ENCODE measurements around the gene WDR54.
"Not testable (repeated sequence)": the region's sequence is repeated elsewhere in the genome, so short reads cannot be mapped to it uniquely, and the experiment has no call there.

The WDR54 gene

GRCh38 chr2:74447230-74447999, 25.9 kb downstream of the WDR54 start:
- no peak overlapping the region for H3K4me2 ChIP-seq (ENCODE audit: low read length)
- peaks cover 8% of the 10 kb centered on the region for H3K27me3 ChIP-seq (ENCODE audit: control insufficient read depth, insufficient read depth, low read length)
- no peak overlapping the region for H3K4me3 ChIP-seq (ENCODE audit: low read length)
- H3K9me3 ChIP-seq (replicated peaks; ENCODE audit: low read length), result no peaks in the 10 kb centered on the region
- peaks cover 10% of the 10 kb centered on the region for H3K4me1 ChIP-seq (ENCODE audit: control insufficient read depth, insufficient read depth, low read length)
- H3K9ac ChIP-seq (ENCODE audit: low read depth, low read length), result no peak overlapping the region
- H3K36me3 ChIP-seq (ENCODE audit: insufficient read depth, low read length), result no peaks in the 10 kb centered on the region

GRCh38 chr2:74448771-74449170, 27.2 kb downstream of the WDR54 start:
- H3K4me3 ChIP-seq (ENCODE audit: low read length), result no peak overlapping the region
- no peak overlapping the region for H3K4me2 ChIP-seq (ENCODE audit: low read length)
- H3K9ac ChIP-seq (ENCODE audit: low read depth, low read length), result no peak overlapping the region
- H3K27me3 ChIP-seq (ENCODE audit: control insufficient read depth, insufficient read depth, low read length), result peaks cover 8% of the 10 kb centered on the region
- no peaks in the 10 kb centered on the region for H3K9me3 ChIP-seq (replicated peaks; ENCODE audit: low read length)
- H3K4me1 ChIP-seq (ENCODE audit: control insufficient read depth, insufficient read depth, low read length), result peaks cover 9% of the 10 kb centered on the region
- no peaks in the 10 kb centered on the region for H3K36me3 ChIP-seq (ENCODE audit: insufficient read depth, low read length)

- H3K4me2 ChIP-seq (ENCODE audit: low read length), result no peak overlapping the region
- no peaks in the 10 kb centered on the region for H3K27me3 ChIP-seq (ENCODE audit: control insufficient read depth, insufficient read depth, low read length)
- peaks cover 9% of the 10 kb centered on the region for H3K4me1 ChIP-seq (ENCODE audit: control insufficient read depth, insufficient read depth, low read length)
- H3K9ac ChIP-seq (ENCODE audit: low read depth, low read length), result no peak overlapping the region
- H3K36me3 ChIP-seq (ENCODE audit: insufficient read depth, low read length), result no peaks in the 10 kb centered on the region
- H3K4me3 ChIP-seq (ENCODE audit: low read length), result no peak overlapping the region
- no peaks in the 10 kb centered on the region for H3K9me3 ChIP-seq (replicated peaks; ENCODE audit: low read length)
Observed at GRCh38 chr2:74450570-74451190, 29.1 kb downstream of the WDR54 start.

GRCh38 chr2:74454654-74455511, 33.4 kb downstream of the WDR54 start, which contains the start of gene INO80B:
TSS of gene INO80B (plus strand) at chr2:74455087. CDS start at chr2:74455117, 30 bp downstream.
- Histone ChIP-seq H3K4me3 (ENCODE audit: low read length) (peak within 1 kb of the TSS; percentile 90), H3K36me3 (ENCODE audit: insufficient read depth, low read length) (peaks cover 5% of the 10 kb centered on the region), H3K27me3 (ENCODE audit: control insufficient read depth, insufficient read depth, low read length) (no peaks in the 10 kb centered on the region), H3K9ac (ENCODE audit: low read depth, low read length) (peak within 1 kb of the TSS; percentile 85), H3K9me3 (replicated peaks; ENCODE audit: low read length) (no peaks in the 10 kb centered on the region), H3K4me2 (ENCODE audit: low read length) (peak within 1 kb of the TSS; percentile 96), H3K4me1 (ENCODE audit: control insufficient read depth, insufficient read depth, low read length) (peaks cover 25% of the 10 kb centered on the region)

GRCh38 chr2:74457129-74457548, 35.6 kb downstream of the WDR54 start:
- Histone ChIP-seq H3K9me3 (replicated peaks; ENCODE audit: low read length) (no peaks in the 10 kb centered on the region), H3K4me2 (ENCODE audit: low read length) (peak overlapping the region; percentile 81), H3K4me1 (ENCODE audit: control insufficient read depth, insufficient read depth, low read length) (peaks cover 25% of the 10 kb centered on the region), H3K27me3 (ENCODE audit: control insufficient read depth, insufficient read depth, low read length) (no peaks in the 10 kb centered on the region), H3K36me3 (ENCODE audit: insufficient read depth, low read length) (peaks cover 16% of the 10 kb centered on the region), H3K9ac (ENCODE audit: low read depth, low read length) (peak overlapping the region; percentile 68), H3K4me3 (ENCODE audit: low read length) (peak overlapping the region; percentile 67)

GRCh38 chr2:74457549-74458131, 36.1 kb downstream of the WDR54 start:
- H3K9ac ChIP-seq (ENCODE audit: low read depth, low read length), result peak overlapping the region; percentile 77
- H3K27me3 ChIP-seq (ENCODE audit: control insufficient read depth, insufficient read depth, low read length), result no peaks in the 10 kb centered on the region
- peaks cover 21% of the 10 kb centered on the region for H3K36me3 ChIP-seq (ENCODE audit: insufficient read depth, low read length)
- H3K4me2 ChIP-seq (ENCODE audit: low read length), result peak overlapping the region; percentile 81
- H3K4me3 ChIP-seq (ENCODE audit: low read length), result peak overlapping the region; percentile 67
- H3K9me3 ChIP-seq (replicated peaks; ENCODE audit: low read length), result no peaks in the 10 kb centered on the region
- peaks cover 25% of the 10 kb centered on the region for H3K4me1 ChIP-seq (ENCODE audit: control insufficient read depth, insufficient read depth, low read length)

GRCh38 chr2:74458132-74458937, 36.8 kb downstream of the WDR54 start, which contains the start of gene WBP1:
TSS of gene WBP1 (plus strand) at chr2:74458438. CDS start at chr2:74458603, 165 bp downstream.
- H3K9ac ChIP-seq (ENCODE audit: low read depth, low read length), result peak within 1 kb of the TSS; percentile 91
- peaks cover 25% of the 10 kb centered on the region for H3K36me3 ChIP-seq (ENCODE audit: insufficient read depth, low read length)
- no peaks in the 10 kb centered on the region for H3K9me3 ChIP-seq (replicated peaks; ENCODE audit: low read length)
- H3K27me3 ChIP-seq (ENCODE audit: control insufficient read depth, insufficient read depth, low read length), result no peaks in the 10 kb centered on the region
- H3K4me3 ChIP-seq (ENCODE audit: low read length), result peak within 1 kb of the TSS; percentile 95
- peaks cover 25% of the 10 kb centered on the region for H3K4me1 ChIP-seq (ENCODE audit: control insufficient read depth, insufficient read depth, low read length)
- peak within 1 kb of the TSS; percentile 93 for H3K4me2 ChIP-seq (ENCODE audit: low read length)

- Histone ChIP-seq H3K4me2 (ENCODE audit: low read length) (peak overlapping the region; percentile 93), H3K9ac (ENCODE audit: low read depth, low read length) (peak overlapping the region; percentile 91), H3K4me1 (ENCODE audit: control insufficient read depth, insufficient read depth, low read length) (peaks cover 25% of the 10 kb centered on the region), H3K36me3 (ENCODE audit: insufficient read depth, low read length) (peaks cover 25% of the 10 kb centered on the region), H3K27me3 (ENCODE audit: control insufficient read depth, insufficient read depth, low read length) (no peaks in the 10 kb centered on the region), H3K4me3 (ENCODE audit: low read length) (peak overlapping the region; percentile 95), H3K9me3 (replicated peaks; ENCODE audit: low read length) (no peaks in the 10 kb centered on the region)
Observed at GRCh38 chr2:74458938-74459363, 37.4 kb downstream of the WDR54 start.

- not testable (repeated sequence) for H3K27me3 ChIP-seq (ENCODE audit: control insufficient read depth, insufficient read depth, low read length); H3K9ac ChIP-seq (ENCODE audit: low read depth, low read length); H3K9me3 ChIP-seq (replicated peaks; ENCODE audit: low read length)
- H3K4me2 ChIP-seq (ENCODE audit: low read length), result peak overlapping the region; percentile 93
- peaks cover 22% of the 10 kb centered on the region for H3K4me1 ChIP-seq (ENCODE audit: control insufficient read depth, insufficient read depth, low read length)
- peaks cover 25% of the 10 kb centered on the region for H3K36me3 ChIP-seq (ENCODE audit: insufficient read depth, low read length)
- peak overlapping the region; percentile 95 for H3K4me3 ChIP-seq (ENCODE audit: low read length)
Observed at GRCh38 chr2:74459503-74460118, 38.1 kb downstream of the WDR54 start.

- not testable (repeated sequence) for H3K27me3 ChIP-seq (ENCODE audit: control insufficient read depth, insufficient read depth, low read length); H3K4me3 ChIP-seq (ENCODE audit: low read length); H3K4me2 ChIP-seq (ENCODE audit: low read length); H3K9me3 ChIP-seq (replicated peaks; ENCODE audit: low read length); H3K9ac ChIP-seq (ENCODE audit: low read depth, low read length)
- peaks cover 25% of the 10 kb centered on the region for H3K36me3 ChIP-seq (ENCODE audit: insufficient read depth, low read length)
- peaks cover 21% of the 10 kb centered on the region for H3K4me1 ChIP-seq (ENCODE audit: control insufficient read depth, insufficient read depth, low read length)
Observed at GRCh38 chr2:74460187-74460586, 38.7 kb downstream of the WDR54 start.
